GM12891 (cell line): ENCODE results near the gene CSN3.
"Not testable (repeated sequence)": the region's sequence is repeated elsewhere in the genome, so short reads cannot be mapped to it uniquely, and the experiment has no call there.

Source experiments
- POLR2A ChIP-seq: IDR thresholded peaks from 2 replicates; pipeline ENCODE4 v1.6.1; 2011; ENCODE audit warnings: low read depth, low read length, control low read depth
- POLR2AphosphoS5 ChIP-seq: IDR thresholded peaks from 2 replicates; pipeline ENCODE4 v1.6.1; 2011; ENCODE audit warnings: low read depth, low read length, control low read depth
- TAF1 ChIP-seq: IDR thresholded peaks from 2 replicates; pipeline ENCODE4 v1.6.1; 2011; ENCODE audit warnings: low read depth, low read length, control low read depth

GRCh38 chr4:70242297-70242696 is at the start of gene CSN3:
- TF ChIP-seq POLR2A, TAF1, POLR2AphosphoS5: not testable (repeated sequence)
